Skeletal muscle satellite cell (primary cell): ENCODE measurements around the gene ZFP42.
"Not testable (repeated sequence)": the region's sequence is repeated elsewhere in the genome, so short reads cannot be mapped to it uniquely, and the experiment has no call there.

ENCODE experiments used
- H3K27me3 ChIP-seq: 2 replicates; pipeline ENCODE4 v1.7.0; 2013; ENCODE audit warnings: low read length; ENCODE audit not compliant: control insufficient read depth, insufficient read depth
- H3K36me3 ChIP-seq: 2 replicates; pipeline ENCODE4 v1.7.0; 2013; ENCODE audit warnings: mild to moderate bottlenecking, control low read depth, low read length; ENCODE audit not compliant: insufficient read depth
- H3K4me1 ChIP-seq: 2 replicates; pipeline ENCODE4 v1.7.0; 2013; ENCODE audit warnings: low read length; ENCODE audit not compliant: control insufficient read depth, insufficient read depth
- H3K4me2 ChIP-seq: 2 replicates; pipeline ENCODE4 v1.7.0; 2013; ENCODE audit warnings: mild to moderate bottlenecking, low read length
- H3K4me3 ChIP-seq: 2 replicates; pipeline ENCODE4 v1.7.0; 2013; ENCODE audit warnings: low read length
- H3K9ac ChIP-seq: 2 replicates; pipeline ENCODE4 v1.7.0; 2013; ENCODE audit warnings: mild to moderate bottlenecking, low read depth, low read length, moderate library complexity
- H3K9me3 ChIP-seq: replicated peaks from 2 replicates; pipeline ENCODE4 v1.7.0; 2013; ENCODE audit warnings: mild to moderate bottlenecking, control low read depth, low read length

The ZFP42 gene

DNA sequence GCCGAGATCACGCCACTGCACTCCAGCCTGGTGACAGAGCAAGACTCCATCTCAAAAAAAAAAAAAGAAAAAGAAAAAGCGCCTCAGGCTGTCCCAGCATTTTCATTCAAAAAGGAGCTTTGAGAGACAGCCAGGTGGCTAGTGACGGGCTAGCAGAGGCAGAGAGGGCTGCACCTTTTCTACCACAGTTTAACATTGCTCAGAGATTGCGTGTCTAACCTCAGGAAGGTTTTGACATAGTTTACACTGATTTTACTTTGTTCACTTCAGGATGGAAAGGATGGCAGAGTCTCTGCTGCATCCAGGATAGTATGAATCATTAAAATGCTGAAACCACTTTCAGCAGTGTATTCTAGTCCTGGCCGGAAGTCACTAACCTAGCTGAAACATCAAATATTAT lies 28.1 kb downstream of the ZFP42 start:
- H3K4me1 ChIP-seq = no peaks in the 10 kb centered on the region
- no peak overlapping the region for H3K9ac ChIP-seq
- peaks cover 5% of the 10 kb centered on the region for H3K9me3 ChIP-seq
- H3K27me3 ChIP-seq = no peaks in the 10 kb centered on the region
- H3K4me3 ChIP-seq = no peak overlapping the region
- no peak overlapping the region for H3K4me2 ChIP-seq
- H3K36me3 ChIP-seq = no peaks in the 10 kb centered on the region

DNA sequence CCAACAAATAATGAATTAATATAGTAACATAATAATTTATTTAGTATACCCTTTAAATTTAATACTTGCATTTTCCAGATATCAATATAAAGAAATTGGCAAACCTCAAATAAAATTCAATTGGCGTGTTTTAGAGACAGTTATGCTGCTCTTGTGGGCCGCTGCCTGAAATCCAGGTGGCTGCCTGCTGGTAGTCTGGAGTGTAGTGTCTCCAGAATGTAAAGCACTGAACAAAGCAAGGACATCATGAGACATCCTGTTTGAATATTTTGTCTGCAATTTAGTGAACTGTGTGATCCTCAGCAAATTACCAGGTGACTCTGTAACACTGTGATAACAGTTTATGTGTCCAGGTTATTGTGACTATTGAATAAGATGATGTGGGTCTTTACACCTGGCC lies 29.9 kb downstream of the ZFP42 start:
- Histone ChIP-seq H3K9me3 (peaks cover 5% of the 10 kb centered on the region), H3K4me1 (no peaks in the 10 kb centered on the region), H3K4me3 (no peak overlapping the region), H3K27me3 (no peaks in the 10 kb centered on the region), H3K4me2 (no peak overlapping the region), H3K36me3 (no peaks in the 10 kb centered on the region), H3K9ac (no peak overlapping the region)

DNA sequence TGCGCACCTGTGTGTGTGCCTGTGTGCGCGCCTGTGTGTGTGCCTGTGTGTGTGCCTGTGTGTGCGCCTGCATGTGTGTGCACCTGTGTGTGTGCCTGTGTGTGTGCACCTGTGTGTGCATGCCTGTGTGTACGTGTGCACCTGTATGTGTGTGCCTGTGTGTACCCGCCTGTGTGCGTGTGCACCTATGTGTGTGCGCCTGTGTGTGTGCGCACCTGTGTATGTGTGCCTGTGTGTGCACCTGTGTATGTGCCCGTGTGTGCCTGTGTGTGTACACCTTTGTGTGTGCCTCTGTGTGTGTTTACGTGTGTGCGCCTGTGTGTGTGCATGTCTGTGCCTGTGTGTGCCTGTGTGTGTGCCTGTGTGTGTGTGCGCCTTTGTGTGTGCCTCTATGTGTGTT lies 33.5 kb downstream of the ZFP42 start:
- Histone ChIP-seq H3K9me3 (no peaks in the 10 kb centered on the region), H3K36me3 (no peaks in the 10 kb centered on the region), H3K4me3 (no peak overlapping the region), H3K27me3 (no peaks in the 10 kb centered on the region), H3K4me2 (no peak overlapping the region), H3K4me1 (no peaks in the 10 kb centered on the region), H3K9ac (no peak overlapping the region)

DNA sequence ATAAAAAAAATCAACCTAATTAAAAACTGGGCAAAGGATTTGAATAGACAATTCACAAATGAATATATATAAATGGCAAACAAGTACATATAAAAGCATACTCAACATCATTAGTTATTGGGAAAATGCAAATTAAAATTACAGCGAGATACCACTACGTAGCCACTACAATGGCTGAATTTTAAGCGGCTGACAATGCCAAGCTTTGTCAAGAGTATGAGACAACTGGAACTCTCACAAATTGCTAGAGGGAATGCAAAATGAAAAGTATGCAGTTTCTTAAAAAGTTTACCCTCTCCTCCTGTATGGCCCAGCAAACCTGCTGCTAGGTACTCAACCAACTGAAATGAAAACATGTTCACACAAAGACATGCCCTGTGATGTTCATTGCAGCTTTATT lies 34.8 kb downstream of the ZFP42 start:
- Histone ChIP-seq H3K36me3 (no peaks in the 10 kb centered on the region), H3K9ac (no peak overlapping the region), H3K9me3 (no peaks in the 10 kb centered on the region), H3K27me3 (no peaks in the 10 kb centered on the region), H3K4me3 (no peak overlapping the region), H3K4me1 (no peaks in the 10 kb centered on the region), H3K4me2 (no peak overlapping the region)

DNA sequence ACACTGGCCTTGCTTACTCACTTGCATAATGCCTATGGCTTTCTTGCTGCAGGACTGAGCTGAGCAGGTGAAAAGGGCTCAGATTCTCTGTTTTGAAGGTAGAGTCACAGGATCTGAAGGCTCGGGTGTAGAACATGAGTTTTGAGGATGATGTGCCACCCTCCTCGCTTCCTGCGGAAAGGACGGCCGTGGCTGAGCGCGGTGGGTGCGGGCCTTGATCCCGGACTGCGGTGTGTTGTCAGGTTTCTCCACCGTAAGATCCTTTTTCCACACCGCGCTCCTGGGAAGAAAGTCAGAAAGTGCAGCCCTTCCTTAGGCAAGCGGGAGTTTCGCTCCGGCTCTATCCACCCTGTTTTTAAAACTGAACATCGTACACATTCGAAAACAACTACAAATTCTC lies 36.2 kb downstream of the ZFP42 start:
- Histone ChIP-seq H3K4me2 (no peak overlapping the region), H3K4me3 (no peak overlapping the region), H3K27me3 (no peaks in the 10 kb centered on the region), H3K9ac (no peak overlapping the region), H3K9me3 (no peaks in the 10 kb centered on the region), H3K36me3 (no peaks in the 10 kb centered on the region), H3K4me1 (no peaks in the 10 kb centered on the region)

DNA sequence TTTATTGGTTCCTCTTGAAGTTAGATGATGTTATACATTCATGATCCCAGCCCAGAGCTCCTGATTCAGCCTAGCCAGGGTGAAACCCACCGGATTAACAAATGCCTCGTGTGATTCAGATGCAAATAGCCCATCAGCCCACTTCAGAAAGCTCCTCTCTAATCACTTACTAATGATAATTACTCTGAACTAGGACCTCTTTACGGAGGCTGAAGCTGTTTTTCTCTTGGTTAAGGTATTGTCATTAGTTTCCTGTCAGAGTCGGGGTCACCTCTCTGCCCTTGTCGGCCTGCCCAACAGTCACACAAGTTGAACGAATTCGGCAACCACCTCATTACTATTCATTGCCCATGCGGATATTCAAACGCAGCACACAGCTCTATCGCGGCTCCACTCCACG lies 36.6 kb downstream of the ZFP42 start:
- Histone ChIP-seq H3K9me3 (no peaks in the 10 kb centered on the region), H3K4me2 (no peak overlapping the region), H3K36me3 (no peaks in the 10 kb centered on the region), H3K4me3 (no peak overlapping the region), H3K27me3 (no peaks in the 10 kb centered on the region), H3K9ac (no peak overlapping the region), H3K4me1 (no peaks in the 10 kb centered on the region)

DNA sequence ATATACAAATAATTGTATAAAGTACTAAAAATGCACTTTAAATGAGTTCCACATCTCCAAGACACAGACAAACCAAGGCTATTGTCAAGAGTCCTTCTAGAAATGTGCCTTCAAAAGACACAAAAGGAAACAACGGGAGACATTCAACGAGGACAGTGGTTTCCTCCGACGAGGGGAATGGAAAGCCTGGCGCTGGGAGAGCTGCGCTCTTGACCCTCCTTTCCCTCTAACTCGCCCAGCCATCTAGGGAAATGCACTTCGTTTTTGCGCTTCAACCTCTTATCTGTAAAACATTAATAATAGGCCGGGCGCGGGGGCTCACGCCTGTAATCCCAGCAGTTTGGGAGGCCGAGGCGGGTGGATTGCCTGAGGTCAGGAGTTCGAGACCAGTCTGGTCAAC lies 37.0 kb downstream of the ZFP42 start:
- Histone ChIP-seq H3K4me2 (no peak overlapping the region), H3K9me3 (no peaks in the 10 kb centered on the region), H3K36me3 (no peaks in the 10 kb centered on the region), H3K27me3 (no peaks in the 10 kb centered on the region), H3K4me1 (no peaks in the 10 kb centered on the region), H3K4me3 (no peak overlapping the region), H3K9ac (no peak overlapping the region)

DNA sequence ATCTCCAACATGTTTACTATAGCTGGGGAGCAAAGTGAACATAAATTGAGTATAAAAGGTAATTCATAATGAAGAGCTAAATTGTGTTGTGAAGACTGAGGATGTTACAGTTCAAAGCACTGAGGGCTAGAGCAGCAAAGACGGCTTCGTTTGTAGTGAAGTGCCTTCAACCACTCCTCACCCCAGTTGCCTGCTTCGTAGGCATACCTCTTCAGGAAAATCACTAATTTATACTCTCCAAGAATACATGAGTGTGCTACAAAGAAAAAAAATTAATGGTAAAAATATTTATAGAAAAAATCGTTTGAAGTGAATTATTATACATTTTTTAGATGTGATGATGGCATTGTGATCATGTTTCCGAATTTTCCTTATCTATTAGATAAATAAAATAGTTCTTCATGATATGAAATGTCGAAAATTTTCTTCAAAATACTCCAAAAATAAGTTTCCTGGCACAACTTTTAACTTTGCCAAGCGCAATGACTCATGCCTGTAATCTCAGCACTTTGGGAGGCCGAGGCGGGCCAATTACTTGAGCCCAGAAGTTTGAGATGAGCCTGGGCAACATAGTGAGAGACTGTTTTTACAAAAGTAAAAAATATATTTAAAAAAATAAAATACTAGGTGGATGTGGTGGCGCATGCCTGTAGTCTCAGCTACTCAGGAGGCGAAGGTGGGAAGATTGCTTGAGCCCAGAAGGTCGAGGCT lies 41.6 kb downstream of the ZFP42 start:
- no peak overlapping the region for H3K4me2 ChIP-seq
- no peaks in the 10 kb centered on the region for H3K9me3 ChIP-seq
- no peak overlapping the region for H3K4me3 ChIP-seq
- no peaks in the 10 kb centered on the region for H3K36me3 ChIP-seq
- no peak overlapping the region for H3K9ac ChIP-seq
- H3K4me1 ChIP-seq = no peaks in the 10 kb centered on the region
- no peaks in the 10 kb centered on the region for H3K27me3 ChIP-seq

DNA sequence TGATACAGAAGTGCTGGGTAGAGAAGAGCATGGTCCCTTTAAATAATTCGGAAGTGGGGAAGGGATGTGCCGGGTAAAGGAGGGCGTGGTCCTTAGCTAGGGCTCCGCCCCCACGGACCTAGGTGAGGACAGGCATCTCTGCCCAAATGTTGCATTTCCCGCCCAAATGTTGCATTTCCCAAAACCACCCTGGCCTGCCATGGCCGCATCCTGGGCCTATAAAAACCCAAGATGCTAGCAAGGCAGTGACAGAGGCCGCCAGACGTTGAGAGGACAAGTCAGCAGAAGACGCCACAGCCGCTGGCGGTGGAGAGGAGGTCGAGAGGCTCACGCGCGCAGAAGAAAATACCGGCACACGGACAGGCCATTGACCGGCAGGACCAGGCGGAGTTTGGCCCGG lies 46.1 kb downstream of the ZFP42 start:
- Histone ChIP-seq H3K36me3 (no peaks in the 10 kb centered on the region), H3K9ac (no peak overlapping the region), H3K27me3 (no peaks in the 10 kb centered on the region), H3K4me3 (no peak overlapping the region), H3K9me3 (peaks cover 2% of the 10 kb centered on the region), H3K4me1 (no peaks in the 10 kb centered on the region), H3K4me2 (no peak overlapping the region)

DNA sequence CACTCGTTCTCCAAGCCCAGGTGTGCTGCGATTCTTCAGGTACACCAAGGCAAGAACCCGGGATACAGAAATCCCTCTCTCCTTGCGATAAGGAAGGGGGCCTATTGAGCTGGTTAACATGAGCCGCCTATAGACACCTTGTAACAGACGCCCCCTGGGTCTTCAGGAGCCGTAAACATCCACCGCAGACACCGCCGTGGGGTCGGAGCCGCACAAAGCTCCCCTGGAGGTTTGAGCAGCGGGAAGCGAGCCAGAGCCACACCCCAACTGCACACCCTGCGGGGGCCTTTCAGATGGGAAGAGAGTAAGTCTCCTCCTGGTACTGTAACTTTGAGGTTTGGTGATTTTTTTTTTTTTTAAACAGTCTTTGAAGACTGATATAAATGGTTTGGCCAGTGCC lies 46.6 kb downstream of the ZFP42 start:
- H3K36me3 ChIP-seq = no peaks in the 10 kb centered on the region
- H3K9ac ChIP-seq = no peak overlapping the region
- no peaks in the 10 kb centered on the region for H3K27me3 ChIP-seq
- H3K4me3 ChIP-seq = no peak overlapping the region
- H3K4me2 ChIP-seq = no peak overlapping the region
- H3K9me3 ChIP-seq = peaks cover 2% of the 10 kb centered on the region
- H3K4me1 ChIP-seq = no peaks in the 10 kb centered on the region

DNA sequence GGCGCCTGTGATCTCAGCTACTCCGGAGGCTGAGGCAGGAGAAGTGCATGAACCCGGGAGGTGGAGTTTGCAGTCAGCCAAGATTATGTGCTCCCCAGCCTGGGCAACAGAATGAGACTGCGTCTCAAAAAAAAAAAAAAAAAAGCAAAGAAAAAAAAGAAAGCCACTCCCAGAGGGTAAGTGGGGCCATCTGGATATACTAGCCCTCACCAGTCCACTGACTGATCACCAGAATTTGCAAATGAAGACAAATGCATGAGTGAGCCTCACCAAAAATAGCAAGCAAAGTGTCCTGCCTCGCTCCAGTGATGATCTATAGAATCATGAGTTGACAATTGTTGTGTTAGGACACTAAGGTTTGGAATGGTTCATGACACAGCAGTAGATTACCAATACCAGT lies 47.6 kb downstream of the ZFP42 start:
- no peak overlapping the region for H3K9ac ChIP-seq
- H3K9me3 ChIP-seq = peaks cover 2% of the 10 kb centered on the region
- no peaks in the 10 kb centered on the region for H3K36me3 ChIP-seq
- no peak overlapping the region for H3K4me2 ChIP-seq
- no peak overlapping the region for H3K4me3 ChIP-seq
- H3K27me3 ChIP-seq = no peaks in the 10 kb centered on the region
- H3K4me1 ChIP-seq = no peaks in the 10 kb centered on the region

DNA sequence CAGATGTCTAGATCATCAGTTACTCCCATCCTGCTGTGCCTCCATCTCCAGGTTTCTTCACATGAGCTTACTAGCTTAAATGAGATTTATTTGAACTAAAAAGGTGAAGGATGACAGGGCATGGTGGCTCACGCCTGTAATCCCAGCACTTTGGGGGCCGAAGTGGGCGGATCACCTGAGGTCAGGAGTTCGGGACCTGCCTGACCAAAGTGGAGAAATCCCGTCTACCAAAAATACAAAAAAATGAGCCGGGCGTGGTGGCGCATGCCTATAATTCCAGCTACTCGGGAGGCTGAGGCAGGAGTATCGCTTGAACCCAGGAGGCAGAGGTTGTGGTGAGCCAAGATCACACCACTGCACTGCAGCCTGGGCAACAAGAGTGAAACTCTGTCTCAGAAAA lies 49.9 kb downstream of the ZFP42 start:
- H3K9me3 ChIP-seq, H3K9ac ChIP-seq, H3K27me3 ChIP-seq, H3K4me1 ChIP-seq, H3K4me3 ChIP-seq, H3K36me3 ChIP-seq, H3K4me2 ChIP-seq: not testable (repeated sequence)
